Tibial artery (tissue), 4 donors: ENCODE data around the gene CHMP1A.
"Not testable (repeated sequence)": the region's sequence is repeated elsewhere in the genome, so short reads cannot be mapped to it uniquely, and the experiment has no call there.

Experiments used
- DNase-seq, 2 donors: peaks; one replicate each; pipeline ENCODE4 v3.0.0-alpha.2; 2019
- H3K27ac ChIP-seq, 2 donors: fragments of 200-600 bp; sonication (generic) in 1 of 2; 1 replicate in 1 of 2; 2 replicates in 1 of 2; pipeline ENCODE4 v1.5.1; 2018 to 2019; ENCODE audit warnings: mild to moderate bottlenecking in 1 of 2
- H3K27me3 ChIP-seq, 2 donors: fragments of 200-600 bp; sonication (generic) in 1 of 2; one replicate each; pipeline versions ENCODE4 v1.5.1 to v1.6.0; 2016 to 2019
- H3K36me3 ChIP-seq, 3 donors: fragments of 200-600 bp; sonication (generic) in 2 of 3; one replicate each; pipeline ENCODE4 v1.5.1; 2016 to 2019; ENCODE audit warnings: mild to moderate bottlenecking in 2 of 3
- H3K4me1 ChIP-seq, 4 donors: fragments of 200-600 bp; sonication (generic) in 2 of 4; 1 replicate in 3 of 4; 2 replicates in 1 of 4; pipeline ENCODE4 v1.5.1; 2016 to 2019
- H3K4me3 ChIP-seq, 2 donors: fragments of 200-600 bp; sonication (generic) in 1 of 2; 1 replicate in 1 of 2; 2 replicates in 1 of 2; pipeline ENCODE4 v1.5.1; 2018 to 2019; ENCODE audit warnings: mild to moderate bottlenecking in 2 of 2
- H3K9me3 ChIP-seq, 3 donors: fragments of 200-600 bp; sonication (generic) in 1 of 3; one replicate each; pipeline ENCODE4 v1.5.1; 2016 to 2019
- CTCF ChIP-seq, 2 experiments: fragments of 200-600 bp in 1 of 2; fragments of 450-650 bp in 1 of 2; IDR thresholded peaks; one replicate each; pipeline ENCODE4 v1.5.1; 2017 to 2019; ENCODE audit warnings: antibody characterized with exemption in 2 of 2, mild to moderate bottlenecking in 1 of 2, moderate library complexity in 1 of 2
- intact Hi-C: fragments of 100-400 bp; cut with DNase I; formaldehyde crosslinking; loops from one replicate; pipeline ENCODE4 v1.15.0; 2023; ENCODE audit warnings: low total_unique reads

CHMP1A gene

DNA sequence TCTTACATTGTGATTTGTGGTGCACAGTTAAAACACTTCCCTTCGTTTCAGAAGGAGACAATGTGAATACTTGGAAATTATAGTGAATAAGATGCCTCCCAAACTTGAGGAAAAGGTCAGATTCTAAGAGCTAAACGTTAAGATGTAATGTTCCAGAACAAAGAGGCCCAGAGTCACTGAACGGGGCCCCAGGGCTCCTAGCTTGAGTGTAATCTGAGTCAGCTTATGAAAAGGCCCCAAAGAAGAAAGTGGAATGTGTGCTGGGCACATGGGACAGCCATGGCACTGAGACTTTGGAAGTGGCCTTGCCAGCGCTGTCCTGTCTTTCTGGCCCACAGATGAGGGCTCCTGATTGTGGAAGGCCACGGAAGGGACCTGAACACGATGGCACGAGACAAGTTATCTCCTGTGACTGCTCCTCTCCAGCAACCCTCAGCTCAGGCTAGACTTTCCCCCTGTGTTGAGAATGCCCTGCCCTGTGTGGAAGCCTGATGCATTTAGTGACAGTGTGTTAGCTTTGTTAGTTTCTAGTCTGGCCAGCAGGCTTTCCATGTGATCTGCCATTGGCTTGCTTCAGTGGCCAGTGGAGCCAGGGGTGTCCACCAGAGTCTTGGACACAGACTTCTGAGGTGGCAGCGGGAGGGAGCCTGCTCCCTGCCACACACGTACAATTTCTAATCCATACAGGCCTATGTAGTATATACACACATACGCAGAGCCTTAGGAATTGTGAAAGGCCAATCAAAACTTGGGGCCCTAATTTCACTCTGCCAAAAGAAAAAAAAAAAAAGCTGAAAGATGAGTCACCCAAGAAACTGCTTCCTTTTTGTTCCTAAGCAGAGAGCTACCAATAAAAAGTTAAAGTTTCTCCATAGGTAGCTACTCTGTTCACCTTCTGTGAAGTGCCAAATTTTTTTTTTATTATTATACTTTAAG is 13.3 kb upstream of the CHMP1A start:
- Histone ChIP-seq H3K4me1 (no peaks in the 10 kb centered on the region), H3K36me3 (peaks cover 0 to 9% (median 0%) of the 10 kb centered on the region in 3 donors), H3K4me3 (no peak overlapping the region), H3K27me3 (no peaks in the 10 kb centered on the region), H3K9me3 (no peaks in the 10 kb centered on the region), H3K27ac (no peak overlapping the region)
- intact Hi-C loops = no loop called here
- TF ChIP-seq CTCF (IDR thresholded peaks at IDR 0.05) = no peak
- no peak for DNase-seq

- no peak for DNase-seq
- H3K36me3 ChIP-seq = peaks cover 0 to 12% (median 0%) of the 10 kb centered on the region in 3 donors
These were observed 12.2 kb upstream of the CHMP1A start for GRCh38 chr16:89669755-89670154.

DNA sequence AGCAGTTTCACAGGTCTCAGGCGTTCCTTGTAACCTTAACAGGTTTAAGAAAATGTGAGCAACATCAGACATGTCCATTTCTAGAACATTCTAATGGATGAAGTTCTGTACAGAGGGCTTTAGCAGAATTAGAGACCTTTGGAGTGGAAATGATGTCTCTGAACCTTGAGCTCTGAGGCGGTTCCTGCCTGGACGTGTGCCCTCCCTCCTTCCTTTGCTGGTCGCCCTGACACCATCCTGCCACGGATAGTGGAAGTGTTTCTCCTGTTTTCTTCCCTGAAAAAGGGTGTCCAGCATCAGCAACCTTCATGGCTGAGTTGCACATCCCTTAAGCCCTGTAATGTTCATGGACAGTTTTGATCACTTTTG is 11.3 kb upstream of the CHMP1A start:
- no peak for DNase-seq
- H3K4me3 ChIP-seq = no peak overlapping the region
- H3K27me3 ChIP-seq = no peaks in the 10 kb centered on the region
- intact Hi-C loops = no loop called here
- no peak overlapping the region for H3K27ac ChIP-seq
- H3K36me3 ChIP-seq = peaks cover 0 to 22% (median 0%) of the 10 kb centered on the region in 3 donors
- no peak for TF ChIP-seq CTCF (IDR thresholded peaks at IDR 0.05)
- no peaks in the 10 kb centered on the region for H3K9me3 ChIP-seq
- no peaks in the 10 kb centered on the region for H3K4me1 ChIP-seq

More at GRCh38 chr16:89669755-89670154, 12.2 kb upstream of the CHMP1A start:
- Histone ChIP-seq H3K4me1 (no peaks in the 10 kb centered on the region), H3K4me3 (no peak overlapping the region), H3K27me3 (no peaks in the 10 kb centered on the region), H3K27ac (no peak overlapping the region), H3K9me3 (no peaks in the 10 kb centered on the region)
- TF ChIP-seq CTCF (IDR thresholded peaks at IDR 0.05) = no peak
- intact Hi-C loops = no loop called here

DNA sequence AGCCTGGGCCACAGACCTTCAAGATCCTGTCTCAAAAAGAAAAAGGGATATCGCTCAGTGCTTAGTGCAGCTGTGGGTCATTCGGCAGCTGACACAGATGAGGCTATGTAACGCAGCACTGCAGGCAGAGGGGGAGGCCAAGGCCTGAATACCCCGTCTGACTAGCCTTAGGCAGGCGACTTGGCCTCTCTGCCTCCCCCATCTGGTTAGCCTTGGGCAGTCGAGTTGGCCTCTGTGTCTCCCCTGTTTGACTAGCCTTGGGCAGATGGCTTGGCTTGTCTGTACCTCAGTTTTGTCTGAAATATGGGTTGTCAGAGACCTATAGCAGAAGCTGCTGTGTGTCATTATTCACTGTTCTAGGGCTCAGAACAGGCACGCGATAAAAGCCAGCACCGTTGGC is 10.1 kb upstream of the CHMP1A start:
- TF ChIP-seq CTCF (IDR thresholded peaks at IDR 0.05) = no peak
- no peak for DNase-seq
- no peak overlapping the region for H3K27ac ChIP-seq
- H3K27me3 ChIP-seq = no peaks in the 10 kb centered on the region
- peaks cover 0 to 31% (median 5%) of the 10 kb centered on the region in 3 donors for H3K36me3 ChIP-seq
- no peaks in the 10 kb centered on the region for H3K4me1 ChIP-seq
- intact Hi-C loops = no loop called here
- H3K4me3 ChIP-seq = no peak overlapping the region
- H3K9me3 ChIP-seq = no peaks in the 10 kb centered on the region

- intact Hi-C loops, H3K4me3 ChIP-seq, H3K27ac ChIP-seq, H3K4me1 ChIP-seq, H3K27me3 ChIP-seq, H3K9me3 ChIP-seq, DNase-seq: not testable (repeated sequence)
- peaks cover 0 to 36% (median 5%) of the 10 kb centered on the region in 3 donors for H3K36me3 ChIP-seq
These were observed 9.5 kb upstream of the CHMP1A start for GRCh38 chr16:89667000-89667399.

- intact Hi-C loops = not testable (repeated sequence)
- peaks cover 4 to 51% (median 5%) of the 10 kb centered on the region in 3 donors for H3K36me3 ChIP-seq
These were observed 6.7 kb upstream of the CHMP1A start for GRCh38 chr16:89664238-89664637.

More at GRCh38 chr16:89664238-89664637, 6.7 kb upstream of the CHMP1A start:
- DNase-seq, H3K4me1 ChIP-seq, H3K9me3 ChIP-seq, H3K27me3 ChIP-seq, H3K4me3 ChIP-seq, H3K27ac ChIP-seq: not testable (repeated sequence)
